IMR-90 (cell line): ENCODE results near the gene SASH1. TPM values are rescaled to one million over a fixed set of nuclear protein-coding genes. Genes with fewer than 3 reads are reported as not detected.
A peak's percentile ranks its signal among the peaks of the same experiment; 100 is the strongest.

ENCODE experiments used
- ATAC-seq: fragments of 200-7000 bp; cut with Tn5 transposase; 2 replicates; pipeline ENCODE4 v1.9.1; 2020; ENCODE audit warnings: low read depth, mild to moderate bottlenecking, moderate library complexity
- BruUV-seq: library from RNA; stranded (reverse); fragments of 400-500 nt; replicated peaks from 2 replicates; lab custom pipeline; 2021; lab: Mats Ljungman, UMichigan
- CTCF ChIA-PET: fragments of 300-600 bp; formaldehyde crosslinking; extraction: SDS; loops from one replicate; lab custom pipeline; 2021; ENCODE audit warnings: antibody characterized with exemption; lab: Yijun Ruan, JAX
- POLR2A ChIA-PET: fragments of 300-600 bp; sonication (Branson Sonifier 250); formaldehyde crosslinking; loops from one replicate; lab custom pipeline; 2022; ENCODE audit warnings: antibody characterized with exemption; ENCODE audit not compliant: unreplicated experiment; lab: Charles Lee
- DNase-seq: peaks from one replicate; pipeline ENCODE4 v3.0.0; 2013
- H2AFZ ChIP-seq: replicated peaks from 2 replicates; pipeline ENCODE3; 2013; ENCODE audit warnings: low read length, mild to moderate bottlenecking; ENCODE audit not compliant: poor library complexity
- H2AK5ac ChIP-seq: 2 replicates; pipeline ENCODE4 v1.6.1; 2013; ENCODE audit warnings: low read depth, low read length, inconsistent platforms
- H2AK9ac ChIP-seq: replicated peaks from 2 replicates; pipeline ENCODE3; 2013; ENCODE audit warnings: mild to moderate bottlenecking, low read depth, low read length, moderate library complexity; ENCODE audit not compliant: poor library complexity
- H2BK120ac ChIP-seq: 2 replicates; pipeline ENCODE4 v1.6.1; 2013; ENCODE audit warnings: low read depth, low read length, inconsistent platforms
- H2BK15ac ChIP-seq: 3 replicates; pipeline ENCODE4 v1.6.1; 2013; ENCODE audit warnings: low read depth, low read length, inconsistent platforms
- H2BK20ac ChIP-seq: 2 replicates; pipeline ENCODE4 v1.6.1; 2013; ENCODE audit warnings: low read depth, mild to moderate bottlenecking, inconsistent platforms, low read length, moderate library complexity
- H2BK5ac ChIP-seq: 2 replicates; pipeline ENCODE4 v1.6.1; 2013; ENCODE audit warnings: mild to moderate bottlenecking, low read depth, low read length, inconsistent platforms; ENCODE audit not compliant: poor library complexity, severe bottlenecking
- H3K14ac ChIP-seq: replicated peaks from 2 replicates; pipeline ENCODE4 v1.6.1; 2013; ENCODE audit warnings: low read depth, low read length, inconsistent platforms
- H3K18ac ChIP-seq: 2 replicates; pipeline ENCODE4 v1.6.1; 2013; ENCODE audit warnings: low read depth, low read length, control low read depth
- H3K23ac ChIP-seq: 2 replicates; pipeline ENCODE4 v1.6.1; 2013; ENCODE audit warnings: low read depth, low read length, inconsistent platforms
- H3K27ac ChIP-seq: 2 replicates; pipeline ENCODE4 v1.5.1; 2013; ENCODE audit warnings: mild to moderate bottlenecking, control low read depth, low read length; ENCODE audit not compliant: insufficient read depth
- H3K27me3 ChIP-seq: 2 replicates; pipeline ENCODE4 v1.6.1; 2013; ENCODE audit warnings: low read length; ENCODE audit not compliant: control insufficient read depth, insufficient read depth
- H3K36me3 ChIP-seq: 2 replicates; pipeline ENCODE4 v1.6.1; 2013; ENCODE audit warnings: low read length, mixed read lengths; ENCODE audit not compliant: control insufficient read depth, insufficient read depth
- H3K4ac ChIP-seq: 2 replicates; pipeline ENCODE4 v1.6.1; 2013; ENCODE audit warnings: low read depth, low read length, inconsistent platforms
- H3K4me1 ChIP-seq: 2 replicates; pipeline ENCODE4 v1.6.1; 2013; ENCODE audit warnings: low read length, mixed read lengths; ENCODE audit not compliant: control insufficient read depth, insufficient read depth
- H3K4me2 ChIP-seq: 2 replicates; pipeline ENCODE4 v1.6.1; 2013; ENCODE audit warnings: low read depth, mild to moderate bottlenecking, control low read depth, low read length, moderate library complexity
- H3K4me3 ChIP-seq: 2 replicates; pipeline ENCODE4 v1.5.1; 2013; ENCODE audit warnings: low read depth, mild to moderate bottlenecking, control low read depth, low read length, moderate library complexity; ENCODE audit not compliant: insufficient read depth
- H3K56ac ChIP-seq: 2 replicates; pipeline ENCODE4 v1.6.1; 2013; ENCODE audit warnings: low read length, inconsistent platforms; ENCODE audit not compliant: insufficient read depth; ENCODE audit errors: extremely low read depth
- H3K79me1 ChIP-seq, 2 experiments: 2 replicates each; pipeline ENCODE4 v1.6.1; 2013; ENCODE audit warnings: low read length in 2 of 2, inconsistent platforms in 1 of 2, low read depth in 1 of 2
- H3K9ac ChIP-seq: 2 replicates; pipeline ENCODE4 v1.6.1; 2013; ENCODE audit warnings: low read depth, low read length, control low read depth
- H3K9me1 ChIP-seq: 2 replicates; pipeline ENCODE4 v1.6.1; 2013; ENCODE audit warnings: low read length, inconsistent platforms; ENCODE audit not compliant: insufficient read depth
- H3K9me3 ChIP-seq: 2 replicates; pipeline ENCODE4 v1.6.1; 2013; ENCODE audit warnings: low read length; ENCODE audit not compliant: control insufficient read depth, insufficient read depth
- H4K20me1 ChIP-seq: 2 replicates; pipeline ENCODE4 v1.6.1; 2013; ENCODE audit warnings: low read length, inconsistent platforms; ENCODE audit not compliant: insufficient read depth
- H4K5ac ChIP-seq: 2 replicates; pipeline ENCODE4 v1.6.1; 2013; ENCODE audit warnings: mild to moderate bottlenecking, low read depth, low read length, control low read depth
- H4K8ac ChIP-seq, 2 experiments: 2 replicates each; pipeline ENCODE4 v1.6.1; 2013; ENCODE audit warnings: low read depth in 2 of 2, low read length in 2 of 2, control low read depth in 1 of 2, inconsistent platforms in 1 of 2
- H4K91ac ChIP-seq: 2 replicates; pipeline ENCODE4 v1.6.1; 2013; ENCODE audit warnings: low read depth, low read length, inconsistent platforms; ENCODE audit not compliant: insufficient read depth
- CTCF ChIP-seq: conservative IDR thresholded peaks from 2 replicates; pipeline ENCODE4 v1.5.1; 2012; ENCODE audit warnings: mild to moderate bottlenecking, low read depth, low read length, improper control_type of control experiment
- FOS ChIP-seq: fragments of 150-350 bp; IDR thresholded peaks from 2 replicates; pipeline ENCODE4 v1.6.1; 2016; ENCODE audit warnings: low read depth, low read length
- MAFK ChIP-seq: IDR thresholded peaks from 2 replicates; pipeline ENCODE4 v1.6.1; 2012; ENCODE audit warnings: low read depth, low read length, improper control_type of control experiment
- MXI1 ChIP-seq: IDR thresholded peaks from 2 replicates; pipeline ENCODE4 v1.6.1; 2012; ENCODE audit warnings: low read depth, mild to moderate bottlenecking, low read length, moderate library complexity, borderline replicate concordance
- NFE2L2 ChIP-seq: fragments of 150-350 bp; IDR thresholded peaks from 2 replicates; pipeline ENCODE4 v1.6.1; 2016; ENCODE audit warnings: low read depth, mild to moderate bottlenecking, low read length
- POLR2A ChIP-seq: IDR thresholded peaks from 2 replicates; pipeline ENCODE4 v1.6.1; 2012; ENCODE audit warnings: mild to moderate bottlenecking, low read depth, low read length
- RAD21 ChIP-seq: IDR thresholded peaks from 2 replicates; pipeline ENCODE4 v1.6.1; 2012; ENCODE audit warnings: low read length, improper control_type of control experiment
- RFX5 ChIP-seq: IDR thresholded peaks from 2 replicates; pipeline ENCODE4 v1.8.0; 2012; ENCODE audit warnings: low read depth, mild to moderate bottlenecking, low read length, moderate library complexity
- WGBS, 2 experiments: methylation state at CpG; one replicate each; pipeline versions ENCODE4 v1.1.5 to v1.1.7; 2013; ENCODE audit warnings: missing lambda C conversion rate in 2 of 2; ENCODE audit not compliant: insufficient read length in 1 of 2; ENCODE audit errors: extremely low coverage in 2 of 2; 5-methylcytosine and 5-hydroxymethylcytosine counted together
- dilution Hi-C: fragments of 300-500 bp; cut with HindIII; formaldehyde crosslinking; loops from one replicate; pipeline ENCODE4 v1.14.3; 2018; ENCODE audit warnings: low sequenced_read_pairs; ENCODE audit not compliant: unreplicated experiment
- in situ Hi-C: fragments of 300-500 bp; cut with MboI; formaldehyde crosslinking; loops from 3 replicates; pipeline ENCODE4 v1.14.3; 2019; ENCODE audit warnings: low sequenced_read_pairs, inconsistent platforms, mixed read lengths
- intact Hi-C: fragments of 100-400 bp; cut with micrococcal nuclease; formaldehyde crosslinking; loops from 2 replicates; pipeline ENCODE4 v1.10.0; 2022
- polyA plus RNA-seq, 3 experiments: library from polyadenylated mRNA; depleted of rRNA; stranded (reverse); fragments of >200 nt; gene quantifications; 2 replicates each; pipeline ENCODE4 v1.2.3, GENCODE V29; 2012; ENCODE audit warnings: low replicate concordance in 1 of 3
- total RNA-seq: library from RNA; depleted of rRNA; stranded (reverse); fragments of >200 nt; gene quantifications from 2 replicates; pipeline ENCODE4 v1.2.3, GENCODE V29; 2012

The SASH1 gene
- total and polyA plus RNA-seq, 2 of the 4 experiments (the other 2 are of a cell fraction), result 11.6 to 16.5 TPM

- Histone ChIP-seq H2BK15ac (no peak overlapping the region), H3K56ac (no peak overlapping the region), H2AK9ac (no peak overlapping the region), H2AK5ac (peak overlapping the region; percentile 69; the same call in 1 of the 2 replicates), H3K9me1 (peaks cover 11% of the 10 kb centered on the region; the same call in 1 of the 2 replicates), H2BK120ac (0 out of 2 replicates have a peak overlapping the region, but pooled peaks have one; percentile 37), H3K23ac (no peak overlapping the region), H3K9ac (no peak overlapping the region), H3K4me1 (peaks cover 9% of the 10 kb centered on the region), H4K91ac (no peak overlapping the region), H2BK5ac (peak overlapping the region; percentile 21), H3K18ac (no peak overlapping the region), H4K5ac (no peak overlapping the region), H3K36me3 (no peaks in the 10 kb centered on the region), H3K4me3 (no peak overlapping the region), H2AFZ (no peak overlapping the region), H3K4ac (peak overlapping the region; percentile 8; the same call in 1 of the 2 replicates), H4K8ac (0 out of 4 replicates have a peak overlapping the region, but pooled peaks of 1 of the 2 experiments have one; percentile 9), H4K20me1 (no peaks in the 10 kb centered on the region; the same call in 1 of the 2 replicates), H3K14ac (no peak overlapping the region), H3K9me3 (no peaks in the 10 kb centered on the region), H3K79me1 (peaks cover 39 to 65% of the 10 kb centered on the region in 2 experiments), H3K27me3 (no peaks in the 10 kb centered on the region), H3K4me2 (no peak overlapping the region), H3K27ac (no peak overlapping the region), H2BK20ac (no peak overlapping the region)
- dilution Hi-C loops, result no loop called here
- DNase-seq (peak; percentile 68), ATAC-seq (peak; percentile 97)
- POLR2A ChIA-PET, result interaction anchor here (0.5 kb wide), 1 partner anchor 16 kb away, joined by 8 read pairs; no protein-coding TSS in a partner anchor
- in situ Hi-C loops, result no loop called here
- CTCF ChIA-PET, result interaction anchor here (1.1 kb wide), 1 partner anchor 20 kb away, joined by 3 read pairs; no protein-coding TSS in a partner anchor
- intact Hi-C loops, result no loop called here
- no CpG with 5 or more reads among the region's 3 CpGs for WGBS, 2 experiments
- BruUV-seq, result no TSS peak
- peak; percentile 90 for TF ChIP-seq MAFK
- no peak for TF ChIP-seq RFX5
- TF ChIP-seq FOS, result peak; percentile 73; the same call in 1 of the 2 replicates
- TF ChIP-seq NFE2L2, result peak; percentile 50; the same call in 1 of the 2 replicates
- no peak for TF ChIP-seq CTCF
- TF ChIP-seq RAD21, result no peak
- no peak for TF ChIP-seq POLR2A
- TF ChIP-seq MXI1, result no peak
Measured at GRCh38 chr6:148414836-148415235, 72.2 kb downstream of the SASH1 start.
